MCF 10A (cell line): ENCODE results near the gene FOXP1. TPM values are rescaled to one million over a fixed set of nuclear protein-coding genes. Genes with fewer than 3 reads are reported as not detected.

Experiments used
- BruUV-seq: library from RNA; stranded (reverse); fragments of 400-500 nt; replicated peaks from 2 replicates; lab custom pipeline; 2021; lab: Mats Ljungman, UMichigan
- CTCF ChIA-PET: fragments of 300-600 bp; sonication (Branson Sonifier 250); formaldehyde crosslinking; extraction: SDS; loops from one replicate; lab custom pipeline; 2021; ENCODE audit warnings: antibody characterized with exemption, inconsistent platforms; lab: Yijun Ruan, JAX
- POLR2A ChIA-PET: fragments of 300-600, 350-650 bp; sonication (Branson Sonifier 250); formaldehyde crosslinking; extraction: SDS; loops from one replicate; lab custom pipeline; 2020; ENCODE audit warnings: antibody characterized with exemption, inconsistent platforms; lab: Yijun Ruan, JAX
- DNase-seq: peaks from one replicate; pipeline ENCODE4 v3.0.0-alpha.2; 2018; ENCODE audit not compliant: unreplicated experiment
- H3K27ac Mint-ChIP-seq: one replicate; pipeline ENCODE4 v1.8.0; 2022; ENCODE audit warnings: mild to moderate bottlenecking, low read depth, mixed read lengths; ENCODE audit not compliant: unreplicated experiment
- H3K27me3 Mint-ChIP-seq: one replicate; pipeline ENCODE4 v1.8.0; 2022; ENCODE audit warnings: mixed read lengths; ENCODE audit not compliant: insufficient read depth, unreplicated experiment
- H3K36me3 Mint-ChIP-seq: one replicate; pipeline ENCODE4 v1.8.0; 2022; ENCODE audit warnings: mild to moderate bottlenecking, moderate library complexity, mixed read lengths; ENCODE audit not compliant: insufficient read depth, unreplicated experiment
- H3K4me1 Mint-ChIP-seq: one replicate; pipeline ENCODE4 v1.8.0; 2022; ENCODE audit warnings: mixed read lengths; ENCODE audit not compliant: insufficient read depth, unreplicated experiment
- H3K4me3 Mint-ChIP-seq: one replicate; pipeline ENCODE4 v1.8.0; 2022; ENCODE audit warnings: mild to moderate bottlenecking, moderate library complexity, mixed read lengths; ENCODE audit not compliant: unreplicated experiment
- H3K9me3 Mint-ChIP-seq: one replicate; pipeline ENCODE4 v1.8.0; 2022; ENCODE audit warnings: mixed read lengths; ENCODE audit not compliant: unreplicated experiment
- CTCF ChIP-seq: fragments of 200-600 bp; IDR thresholded peaks from one replicate; pipeline ENCODE4 v1.8.0; 2022; ENCODE audit warnings: antibody characterized with exemption, mild to moderate bottlenecking; ENCODE audit not compliant: unreplicated experiment
- intact Hi-C: fragments of 100-400 bp; cut with micrococcal nuclease; formaldehyde crosslinking; loops from 2 replicates; pipeline ENCODE4 v1.14.1; 2022
- total RNA-seq: library from RNA; stranded (reverse); gene quantifications from 2 replicates; pipeline ENCODE4 v1.2.3, GENCODE V29; 2022

Gene FOXP1
- total RNA-seq, 1 experiment from 2014 or later = 49.0 TPM

- H3K4me3 Mint-ChIP-seq = no peak overlapping the region
These were observed 318.1 kb downstream of the FOXP1 start for GRCh38 chr3:71265365-71265915.

GRCh38 chr3:71264840-71265239, 318.7 kb downstream of the FOXP1 start:
- POLR2A ChIA-PET = no interaction called here

More at GRCh38 chr3:71265365-71265915, 318.1 kb downstream of the FOXP1 start:
- Mint-ChIP-seq H3K27ac (no peak overlapping the region), H3K27me3 (no peaks in the 10 kb centered on the region), H3K4me1 (no peaks in the 10 kb centered on the region), H3K36me3 (peaks cover 8% of the 10 kb centered on the region), H3K9me3 (no peaks in the 10 kb centered on the region)
- TF ChIP-seq CTCF = no peak
- intact Hi-C loops = no loop called here
- POLR2A ChIA-PET = no interaction called here
- DNase-seq = no peak
- CTCF ChIA-PET = interaction anchor here (0.6 to 1.3 kb wide), 2 partner anchors 11 to 25 kb away, joined by 3 read pairs; no protein-coding TSS in a partner anchor
- no TSS peak for BruUV-seq

GRCh38 chr3:71262364-71263265, 320.9 kb downstream of the FOXP1 start:
- H3K36me3 Mint-ChIP-seq = peaks cover 12% of the 10 kb centered on the region

More at GRCh38 chr3:71264840-71265239, 318.7 kb downstream of the FOXP1 start:
- H3K27ac Mint-ChIP-seq = no peak overlapping the region
- no peak overlapping the region for H3K4me3 Mint-ChIP-seq
- CTCF ChIA-PET = interaction anchor here (0.5 to 1.3 kb wide), 2 partner anchors 10 to 548 kb away, joined by 3 read pairs; no protein-coding TSS in a partner anchor
- TF ChIP-seq CTCF = no peak
- H3K4me1 Mint-ChIP-seq = no peaks in the 10 kb centered on the region
- DNase-seq = no peak
- no TSS peak for BruUV-seq
- H3K27me3 Mint-ChIP-seq = no peaks in the 10 kb centered on the region
- no peaks in the 10 kb centered on the region for H3K9me3 Mint-ChIP-seq
- peaks cover 8% of the 10 kb centered on the region for H3K36me3 Mint-ChIP-seq
- intact Hi-C loops = no loop called here

More at GRCh38 chr3:71262364-71263265, 320.9 kb downstream of the FOXP1 start:
- intact Hi-C loops = no loop called here
- Mint-ChIP-seq H3K27me3 (no peaks in the 10 kb centered on the region), H3K4me3 (no peak overlapping the region), H3K4me1 (peaks cover 11% of the 10 kb centered on the region), H3K27ac (no peak overlapping the region), H3K9me3 (no peaks in the 10 kb centered on the region)
- POLR2A ChIA-PET = interaction anchor here (0.7 kb wide), 1 partner anchor 37 kb away, joined by 3 read pairs; no protein-coding TSS in a partner anchor
- no peak for DNase-seq
- CTCF ChIA-PET = no interaction called here
- no TSS peak for BruUV-seq
- TF ChIP-seq CTCF = no peak
